GM12872 (cell line): Measurements from ENCODE around the gene KRTAP12-2.

Source experiments
- TF ChIP-seq, protein P1 (sequence below): IDR thresholded peaks from 3 replicates; pipeline ENCODE4 v1.5.1; 2011; ENCODE audit warnings: low read depth, mild to moderate bottlenecking, low read length, moderate library complexity; ENCODE audit not compliant: insufficient read depth

KRTAP12-2 gene

DNA sequence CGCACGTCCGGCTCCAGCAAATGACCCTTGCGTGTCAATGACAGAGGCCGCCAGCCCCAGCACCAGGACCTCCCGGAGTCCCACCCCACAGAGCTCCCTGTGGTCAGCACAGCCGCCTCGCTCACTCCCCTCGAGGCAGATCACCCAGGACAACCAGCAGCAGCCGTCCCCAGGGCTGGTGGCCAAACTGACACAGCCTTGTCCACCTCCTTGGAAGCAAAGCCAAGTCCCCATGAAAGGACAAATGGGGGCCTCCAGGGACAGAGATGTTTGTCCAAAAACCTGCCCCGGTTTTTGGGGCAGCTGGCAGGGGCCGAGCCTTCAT is 27.4 kb downstream of the KRTAP12-2 start:
- TF ChIP-seq, protein P1, sequence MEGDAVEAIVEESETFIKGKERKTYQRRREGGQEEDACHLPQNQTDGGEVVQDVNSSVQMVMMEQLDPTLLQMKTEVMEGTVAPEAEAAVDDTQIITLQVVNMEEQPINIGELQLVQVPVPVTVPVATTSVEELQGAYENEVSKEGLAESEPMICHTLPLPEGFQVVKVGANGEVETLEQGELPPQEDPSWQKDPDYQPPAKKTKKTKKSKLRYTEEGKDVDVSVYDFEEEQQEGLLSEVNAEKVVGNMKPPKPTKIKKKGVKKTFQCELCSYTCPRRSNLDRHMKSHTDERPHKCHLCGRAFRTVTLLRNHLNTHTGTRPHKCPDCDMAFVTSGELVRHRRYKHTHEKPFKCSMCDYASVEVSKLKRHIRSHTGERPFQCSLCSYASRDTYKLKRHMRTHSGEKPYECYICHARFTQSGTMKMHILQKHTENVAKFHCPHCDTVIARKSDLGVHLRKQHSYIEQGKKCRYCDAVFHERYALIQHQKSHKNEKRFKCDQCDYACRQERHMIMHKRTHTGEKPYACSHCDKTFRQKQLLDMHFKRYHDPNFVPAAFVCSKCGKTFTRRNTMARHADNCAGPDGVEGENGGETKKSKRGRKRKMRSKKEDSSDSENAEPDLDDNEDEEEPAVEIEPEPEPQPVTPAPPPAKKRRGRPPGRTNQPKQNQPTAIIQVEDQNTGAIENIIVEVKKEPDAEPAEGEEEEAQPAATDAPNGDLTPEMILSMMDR: no peak

DNA sequence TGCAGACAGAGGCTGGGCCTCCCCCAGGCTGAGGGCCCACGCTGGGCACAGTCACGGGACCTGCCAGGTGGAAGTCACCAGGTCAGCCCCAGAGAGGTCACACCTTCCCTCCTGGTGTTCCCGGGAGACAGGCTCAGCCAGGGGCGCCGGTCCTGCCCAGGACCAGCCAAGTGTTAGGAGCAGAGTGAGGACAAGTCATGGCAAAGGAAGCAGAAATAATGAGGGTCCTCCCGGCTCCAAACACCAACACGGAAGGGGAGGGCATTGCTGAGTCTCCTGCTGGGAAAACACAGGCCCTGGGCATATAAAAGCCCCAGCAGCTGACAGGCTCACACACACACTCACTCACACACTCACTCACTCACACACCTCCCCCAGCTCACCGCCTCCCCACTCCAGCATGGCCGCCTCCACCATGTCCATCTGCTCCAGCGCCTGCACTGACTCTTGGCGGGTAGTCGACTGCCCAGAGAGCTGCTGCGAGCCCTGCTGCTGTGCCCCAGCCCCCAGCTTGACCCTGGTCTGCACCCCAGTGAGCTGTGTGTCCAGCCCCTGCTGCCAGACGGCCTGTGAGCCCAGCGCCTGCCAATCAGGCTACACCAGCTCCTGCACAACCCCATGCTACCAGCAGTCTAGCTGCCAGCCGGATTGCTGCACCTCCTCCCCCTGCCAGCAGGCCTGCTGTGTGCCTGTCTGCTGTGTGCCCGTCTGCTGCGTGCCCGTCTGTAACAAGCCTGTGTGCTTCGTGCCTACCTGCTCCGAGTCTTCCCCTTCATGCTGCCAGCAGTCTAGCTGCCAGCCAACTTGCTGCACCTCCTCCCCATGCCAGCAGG is 29.5 kb downstream of the KRTAP12-2 start, which contains the start of gene KRTAP10-10:
KRTAP10-10 (plus strand) TSS at position 339 of the 833 bp plus-strand sequence; CDS start at position 401, 62 bp downstream.
- TF ChIP-seq, protein P1: no peak

DNA sequence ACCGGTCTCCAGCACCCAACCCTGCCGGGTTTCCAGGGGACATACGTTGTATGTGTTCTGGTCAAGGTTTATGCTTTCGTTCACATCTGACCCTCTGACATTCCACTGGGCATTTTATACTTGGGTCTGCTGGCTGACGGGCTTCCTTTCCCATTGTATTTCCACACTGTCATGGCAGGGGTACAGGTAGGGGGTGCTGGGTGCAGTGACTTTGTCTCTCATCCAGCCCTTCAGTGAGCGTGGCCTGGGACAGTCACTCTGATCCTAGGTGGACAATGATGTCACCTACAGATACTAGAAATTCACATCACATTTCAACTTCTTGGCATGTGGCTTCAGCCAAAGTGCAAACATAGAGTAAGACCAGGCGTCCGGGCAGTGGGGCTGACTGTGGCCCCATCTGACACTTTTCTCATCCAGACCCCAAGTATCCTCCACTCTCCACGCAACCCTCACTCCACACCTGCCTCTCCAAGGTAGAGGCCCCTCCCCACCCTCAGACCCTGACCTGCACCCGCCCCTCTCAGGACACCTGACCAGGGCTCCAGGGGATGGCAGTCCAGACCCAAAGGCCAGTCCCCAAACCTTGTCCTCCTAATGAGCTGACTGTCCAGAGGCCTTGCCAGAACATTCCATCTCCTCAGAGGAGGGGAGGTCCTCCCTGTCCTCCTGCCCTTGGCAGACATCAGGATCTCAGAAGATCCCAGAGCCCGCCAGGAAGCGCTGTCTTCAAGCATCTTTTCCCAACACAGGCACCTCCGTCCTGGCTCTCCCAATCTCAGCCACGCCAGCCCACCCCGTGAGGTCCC is 30.3 kb downstream of the KRTAP12-2 start:
- TF ChIP-seq, protein P1: no peak

DNA sequence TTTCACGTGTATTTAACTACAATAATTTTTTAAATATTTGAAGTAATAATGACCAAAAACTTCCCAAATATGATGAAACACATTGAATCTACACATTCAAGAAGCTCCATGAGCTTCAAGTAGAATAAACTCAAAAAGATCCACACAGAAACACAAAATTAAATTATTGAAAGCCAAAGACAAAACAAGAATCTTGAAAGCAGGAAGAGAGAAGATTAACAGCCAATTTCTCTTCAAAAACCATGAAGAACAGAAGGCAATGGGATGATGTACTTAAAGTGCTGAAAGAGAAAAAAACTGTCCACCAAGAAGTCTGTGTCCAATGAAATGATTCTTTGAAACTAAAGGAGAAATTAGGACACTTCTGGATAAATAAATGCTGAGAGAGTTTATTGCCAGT is 34.7 kb downstream of the KRTAP12-2 start:
- TF ChIP-seq, protein P1: no peak

DNA sequence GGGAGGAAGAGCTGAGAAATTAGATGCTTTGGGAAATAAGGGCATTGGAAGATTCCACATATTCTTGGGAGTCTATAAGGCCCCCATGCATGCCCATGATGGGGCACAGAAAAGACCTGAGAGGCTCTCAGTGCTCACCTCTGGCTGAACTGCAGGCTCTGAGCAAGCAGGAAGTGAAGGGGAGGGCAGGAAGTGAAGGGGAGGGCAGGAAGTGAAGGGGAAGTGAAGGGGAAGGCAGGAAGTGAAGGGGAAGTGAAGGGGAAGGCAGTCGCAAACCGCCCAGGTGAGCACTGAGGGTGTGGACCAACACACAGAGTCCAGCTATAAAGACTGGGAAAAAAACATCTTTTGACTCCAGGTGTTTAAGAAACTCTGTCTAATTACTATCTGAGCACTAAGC is 36.3 kb downstream of the KRTAP12-2 start:
- TF ChIP-seq, protein P1: no peak

DNA sequence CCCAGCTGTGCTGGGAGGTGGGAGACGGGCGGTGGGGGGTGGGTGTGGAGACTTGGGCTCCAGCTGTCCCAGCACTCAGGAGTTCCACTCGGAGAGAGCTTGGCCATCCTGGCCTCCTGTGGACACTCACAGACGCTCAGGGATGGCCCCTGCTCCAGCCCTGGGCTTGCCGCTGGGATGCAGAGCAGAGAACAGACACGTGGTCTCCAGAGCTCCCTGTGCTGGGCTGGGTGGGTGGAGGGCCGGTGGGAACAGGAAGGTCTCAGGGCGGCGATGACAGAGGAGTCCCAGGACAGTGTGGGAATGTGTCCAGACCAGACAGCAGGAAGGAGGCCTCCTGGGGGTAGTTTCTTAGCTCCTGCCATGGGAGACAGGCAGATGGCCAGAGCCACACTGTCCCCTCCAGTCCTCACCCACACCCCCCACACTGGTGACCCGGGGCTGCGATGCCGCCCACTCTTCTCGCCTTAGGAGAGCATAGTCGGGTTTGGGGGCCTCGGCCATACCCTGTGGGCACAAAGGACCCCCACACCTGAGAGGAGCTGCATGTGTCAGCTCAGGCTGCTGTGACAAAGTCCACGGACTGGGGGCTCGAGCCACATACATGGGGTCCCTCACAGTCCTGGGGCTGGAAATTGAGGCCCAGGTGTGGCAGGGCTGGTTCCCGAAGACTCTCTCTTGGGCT is 37.9 kb downstream of the KRTAP12-2 start:
- TF ChIP-seq, protein P1: no peak

DNA sequence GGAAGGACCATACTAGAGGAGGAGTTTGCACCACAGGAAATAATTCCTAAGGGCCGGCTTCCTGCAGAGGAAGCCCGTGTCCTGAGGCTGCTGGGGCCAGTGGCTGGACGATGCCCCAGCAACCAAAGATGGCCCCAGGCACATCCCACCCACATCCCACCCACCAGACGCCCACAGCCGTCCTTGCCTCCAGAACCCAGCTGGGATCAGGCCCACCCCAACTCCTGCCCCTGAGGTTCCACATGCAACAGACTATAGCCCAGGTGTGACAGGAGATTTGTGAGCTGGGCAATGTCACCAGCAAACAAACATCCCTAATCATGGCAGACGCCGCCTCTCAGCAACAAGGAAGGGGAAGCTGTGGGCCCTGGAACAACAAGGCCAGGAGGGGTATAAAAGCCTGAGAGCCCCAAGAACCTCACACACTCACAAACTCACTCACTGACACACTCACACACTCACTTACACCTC is 40.0 kb downstream of the KRTAP12-2 start, which contains the start of gene KRTAP10-9:
KRTAP10-9 (plus strand) TSS at position 421 of the 471 bp plus-strand sequence. CDS start 79 bp downstream, outside the sequence.
- TF ChIP-seq, protein P1: no peak
